Stimulated activated CD8-positive, alpha-beta memory T cell treated with anti-CD3 and anti-CD28 coated beads, Interleukin-12 subunit alpha, Interleukin-12 subunit beta, amount 100 ng/mL, for 1 hour (primary cell): ENCODE results near the gene DNPH1.

ENCODE experiments used
- DNase-seq: peaks from one replicate; pipeline ENCODE4 v3.0.0-alpha.2; 2020; ENCODE audit warnings: low read depth

Gene DNPH1

GRCh38 chr6:43243664-43244321 lies 14.5 kb upstream of the DNPH1 start:
- DNase-seq = no peak

- DNase-seq = no peak
Measured at GRCh38 chr6:43242908-43243663, 13.8 kb upstream of the DNPH1 start, which contains the start of gene TTBK1. Gene TTBK1, plus strand, starts transcription at chr6:43243481. Its CDS starts 3,180 bp downstream, at chr6:43246661.

- DNase-seq = no peak
Measured at GRCh38 chr6:43241446-43241845, 12.2 kb upstream of the DNPH1 start.

GRCh38 chr6:43240950-43241349 lies 11.7 kb upstream of the DNPH1 start:
- no peak for DNase-seq

GRCh38 chr6:43239054-43239453 lies 9.8 kb upstream of the DNPH1 start:
- no peak for DNase-seq

- no peak for DNase-seq
Measured at GRCh38 chr6:43235841-43236240, 6.6 kb upstream of the DNPH1 start.

- no peak for DNase-seq
Measured at GRCh38 chr6:43231735-43232450, 2.6 kb upstream of the DNPH1 start.

- no peak for DNase-seq
Measured at GRCh38 chr6:43231053-43231452, 1.8 kb upstream of the DNPH1 start.

GRCh38 chr6:43229803-43230620 lies 731 bp upstream of the DNPH1 start:
- DNase-seq = no peak

GRCh38 chr6:43226192-43226851 lies 3.0 kb downstream of the DNPH1 start:
- no peak for DNase-seq

- no peak for DNase-seq
Measured at GRCh38 chr6:43223175-43223574, 6.1 kb downstream of the DNPH1 start.

GRCh38 chr6:43222418-43223059 lies 6.7 kb downstream of the DNPH1 start:
- DNase-seq = no peak

- no peak for DNase-seq
Measured at GRCh38 chr6:43221046-43221972, 8.0 kb downstream of the DNPH1 start.

GRCh38 chr6:43220439-43220951 lies 8.8 kb downstream of the DNPH1 start:
- no peak for DNase-seq

GRCh38 chr6:43219814-43220213 lies 9.5 kb downstream of the DNPH1 start:
- no peak for DNase-seq

GRCh38 chr6:43219119-43219518 lies 10.2 kb downstream of the DNPH1 start:
- DNase-seq = no peak

- no peak for DNase-seq
Measured at GRCh38 chr6:43217351-43217750, 11.9 kb downstream of the DNPH1 start.

GRCh38 chr6:43216200-43216599 lies 13.1 kb downstream of the DNPH1 start:
- no peak for DNase-seq

- DNase-seq = no peak
Measured at GRCh38 chr6:43215066-43215465, 14.2 kb downstream of the DNPH1 start.

- DNase-seq = no peak
Measured at GRCh38 chr6:43213431-43213830, 15.8 kb downstream of the DNPH1 start.
